ENCODE results near the gene TRIM17.

Gene TRIM17

GRCh38 chr1:228368801-228369607, 47.7 kb downstream of the TRIM17 start:
- in situ Hi-C loops (cut with MboI; ENCODE audit: low sequenced_read_pairs): no loop called here

GRCh38 chr1:228367798-228368791, 48.6 kb downstream of the TRIM17 start:
- in situ Hi-C loops (cut with MboI; ENCODE audit: low sequenced_read_pairs): no loop called here

- in situ Hi-C loops (cut with MboI; ENCODE audit: low sequenced_read_pairs): no loop called here
Measured at GRCh38 chr1:228366866-228367741, 49.6 kb downstream of the TRIM17 start.

- in situ Hi-C loops (cut with MboI; ENCODE audit: low sequenced_read_pairs): no loop called here
Measured at GRCh38 chr1:228366062-228366865, 50.4 kb downstream of the TRIM17 start.

GRCh38 chr1:228365271-228366061, 51.2 kb downstream of the TRIM17 start:
- in situ Hi-C loops (cut with MboI; ENCODE audit: low sequenced_read_pairs): no loop called here

- in situ Hi-C loops (cut with MboI; ENCODE audit: low sequenced_read_pairs): no loop called here
Measured at GRCh38 chr1:228364706-228365213, 51.9 kb downstream of the TRIM17 start.

GRCh38 chr1:228364068-228364705, 52.5 kb downstream of the TRIM17 start:
- in situ Hi-C loops (cut with MboI; ENCODE audit: low sequenced_read_pairs): no loop called here

GRCh38 chr1:228363686-228364067, 53.0 kb downstream of the TRIM17 start:
- in situ Hi-C loops (cut with MboI; ENCODE audit: low sequenced_read_pairs): no loop called here

- in situ Hi-C loops (cut with MboI; ENCODE audit: low sequenced_read_pairs): no loop called here
Measured at GRCh38 chr1:228362884-228363450, 53.7 kb downstream of the TRIM17 start.

- in situ Hi-C loops (cut with MboI; ENCODE audit: low sequenced_read_pairs): no loop called here
Measured at GRCh38 chr1:228362141-228362883, 54.3 kb downstream of the TRIM17 start.

- in situ Hi-C loops (cut with MboI; ENCODE audit: low sequenced_read_pairs): no loop called here
Measured at GRCh38 chr1:228361314-228362140, 55.1 kb downstream of the TRIM17 start.

GRCh38 chr1:228360533-228361313, 55.9 kb downstream of the TRIM17 start:
- in situ Hi-C loops (cut with MboI; ENCODE audit: low sequenced_read_pairs): no loop called here

- in situ Hi-C loops (cut with MboI; ENCODE audit: low sequenced_read_pairs): no loop called here
Measured at GRCh38 chr1:228359613-228360532, 56.8 kb downstream of the TRIM17 start.

- in situ Hi-C loops (cut with MboI; ENCODE audit: low sequenced_read_pairs): no loop called here
Measured at GRCh38 chr1:228358764-228359612, 57.7 kb downstream of the TRIM17 start.

Measured in HL-60/S4 treated with retinoic acid at 250 ng/mL for 4 days and 3 days (cell line).